C4-2B (cell line): ENCODE data around the gene ADSS2.

Experiments
- CTCF ChIP-seq: fragments of 450-650 bp; conservative IDR thresholded peaks from 2 replicates; pipeline ENCODE4 v1.5.1; 2017; ENCODE audit warnings: mild to moderate bottlenecking
- ZFX ChIP-seq: fragments of 450-650 bp; IDR thresholded peaks from 2 replicates; pipeline ENCODE4 v1.6.1; 2017

- TF ChIP-seq CTCF (no peak), ZFX (no peak)
Measured at GRCh38 chr1:244419024-244419423, 32.7 kb downstream of the ADSS2 start.
